Vagina (tissue), 2 donors: ENCODE measurements around the gene LORICRIN. TPM values are rescaled to one million over a fixed set of nuclear protein-coding genes. Genes with fewer than 3 reads are reported as not detected.

ENCODE experiments used
- DNase-seq, 2 donors: peaks; one replicate each; pipeline ENCODE4 v3.0.0-alpha.2; 2017; ENCODE audit errors: extremely low spot score in 2 of 2
- H3K27ac ChIP-seq: fragments of 200-600 bp; sonication (generic); one replicate; pipeline ENCODE4 v1.5.1; 2019
- H3K27me3 ChIP-seq: fragments of 200-600 bp; sonication (generic); one replicate; pipeline ENCODE4 v1.5.1; 2019
- H3K36me3 ChIP-seq, 2 donors: fragments of 200-600 bp; sonication (generic); one replicate each; pipeline ENCODE4 v1.5.1; 2017 to 2019
- H3K4me1 ChIP-seq: fragments of 200-600 bp; sonication (generic); one replicate; pipeline ENCODE4 v1.5.1; 2019
- H3K4me3 ChIP-seq, 2 donors: fragments of 200-600 bp; sonication (generic); 1 replicate in 1 of 2; 2 replicates in 1 of 2; pipeline ENCODE4 v1.5.1; 2016 to 2019
- H3K9me3 ChIP-seq: fragments of 200-600 bp; sonication (generic); one replicate; pipeline ENCODE4 v1.5.1; 2019
- POLR2A ChIP-seq, 2 donors: fragments of 450-650 bp; IDR thresholded peaks; one replicate each; pipeline ENCODE4 v1.6.1; 2017; ENCODE audit warnings: antibody characterized with exemption in 2 of 2, mild to moderate bottlenecking in 2 of 2, moderate library complexity in 2 of 2
- POLR2AphosphoS5 ChIP-seq, 2 donors: sonication (generic); formaldehyde crosslinking; IDR thresholded peaks; one replicate each; pipeline ENCODE4 v1.9.0; 2017; ENCODE audit warnings: antibody characterized with exemption in 2 of 2, mild to moderate bottlenecking in 2 of 2, low read depth in 1 of 2; ENCODE audit not compliant: insufficient read depth in 1 of 2
- intact Hi-C: fragments of 100-400 bp; cut with DNase I; formaldehyde crosslinking; loops from one replicate; pipeline ENCODE4 v1.15.1; 2023
- total RNA-seq: library from RNA; depleted of rRNA; stranded (reverse); fragments of >200 nt; gene quantifications from one replicate; pipeline ENCODE4 v1.2.3, GENCODE V29; 2016
- TF ChIP-seq, protein P1 (sequence below), 3 experiments: fragments of 450-650 bp in 2 of 3; fragments of 200-600 bp in 1 of 3; sonication (generic) in 1 of 3; IDR thresholded peaks; one replicate each; pipeline ENCODE4 v1.5.1; 2017 to 2019; ENCODE audit warnings: antibody characterized with exemption in 3 of 3, mild to moderate bottlenecking in 2 of 3, moderate library complexity in 2 of 3

The LORICRIN gene
- total RNA-seq, 1 donor from 2014 or later = not detected

DNA sequence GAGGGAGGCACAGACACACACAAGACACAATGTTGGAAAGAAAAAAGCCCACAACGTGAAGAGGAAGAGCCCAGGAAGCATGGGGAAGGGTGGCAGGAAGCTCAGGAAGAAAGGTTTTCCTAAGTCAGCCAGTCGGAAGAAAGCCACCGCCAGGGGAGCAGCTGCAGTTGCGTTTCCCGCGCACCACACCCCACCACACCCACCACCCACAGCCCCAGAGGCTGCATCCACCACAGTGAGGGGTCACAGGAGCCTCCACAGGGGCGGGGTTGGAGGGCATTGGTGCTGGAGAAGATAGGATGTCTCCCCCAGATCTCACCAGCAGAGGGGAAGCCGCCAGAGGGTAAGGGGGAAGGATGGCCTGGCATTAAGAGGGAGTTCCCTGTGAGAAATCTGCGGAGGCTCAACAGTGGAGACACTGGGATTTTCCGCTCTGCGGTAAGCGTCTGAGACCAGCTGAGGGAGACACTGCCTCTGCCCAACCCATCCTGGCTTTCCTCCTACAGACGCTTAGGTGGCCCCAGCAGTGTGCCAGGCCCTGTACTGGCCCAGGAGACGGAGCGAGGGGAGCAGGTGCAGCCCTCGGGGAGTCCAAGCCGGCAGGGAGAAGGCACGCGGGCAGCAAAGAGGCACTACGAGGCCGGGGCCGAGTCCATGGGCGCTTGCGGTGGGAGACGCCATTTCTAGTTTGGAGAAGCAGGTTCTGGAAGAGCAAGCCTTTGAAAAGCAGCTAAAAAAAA, 33.4 kb downstream of the LORICRIN start:
- Histone ChIP-seq H3K36me3 (no peaks in the 10 kb centered on the region), H3K27ac (peak overlapping the region; percentile 14), H3K4me1 (peaks cover 5% of the 10 kb centered on the region), H3K4me3 (no peak overlapping the region), H3K27me3 (no peaks in the 10 kb centered on the region), H3K9me3 (no peaks in the 10 kb centered on the region)
- no peak for DNase-seq
- TF ChIP-seq POLR2A (IDR thresholded peaks at IDR 0.05) = no peak
- TF ChIP-seq POLR2AphosphoS5 (IDR thresholded peaks at IDR 0.05; ENCODE audit: insufficient read depth in 1 of 2, low read depth in 1 of 2) = peak in 1 of 2 donors; percentile 20
- intact Hi-C loops = no loop called here

DNA sequence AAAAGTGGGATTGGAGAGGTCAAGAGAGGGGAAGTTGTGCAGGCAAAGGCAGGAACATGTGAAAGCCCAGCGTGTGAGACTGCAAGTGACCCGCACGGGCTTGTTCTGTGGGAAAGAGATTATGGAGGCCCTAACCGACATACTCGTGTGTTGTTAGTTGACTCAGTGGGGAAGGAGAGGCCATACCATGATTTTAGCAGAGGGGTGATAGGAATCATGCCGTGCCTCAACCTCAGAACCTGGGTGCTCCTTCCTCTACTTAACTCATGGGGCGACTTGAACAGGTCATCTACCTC, 33.9 kb downstream of the LORICRIN start:
- H3K27ac ChIP-seq = peak overlapping the region; percentile 14
- no peaks in the 10 kb centered on the region for H3K27me3 ChIP-seq
- TF ChIP-seq POLR2AphosphoS5 (IDR thresholded peaks at IDR 0.05; ENCODE audit: insufficient read depth in 1 of 2, low read depth in 1 of 2) (no peak), POLR2A (IDR thresholded peaks at IDR 0.05) (no peak)
- TF ChIP-seq, protein P1, sequence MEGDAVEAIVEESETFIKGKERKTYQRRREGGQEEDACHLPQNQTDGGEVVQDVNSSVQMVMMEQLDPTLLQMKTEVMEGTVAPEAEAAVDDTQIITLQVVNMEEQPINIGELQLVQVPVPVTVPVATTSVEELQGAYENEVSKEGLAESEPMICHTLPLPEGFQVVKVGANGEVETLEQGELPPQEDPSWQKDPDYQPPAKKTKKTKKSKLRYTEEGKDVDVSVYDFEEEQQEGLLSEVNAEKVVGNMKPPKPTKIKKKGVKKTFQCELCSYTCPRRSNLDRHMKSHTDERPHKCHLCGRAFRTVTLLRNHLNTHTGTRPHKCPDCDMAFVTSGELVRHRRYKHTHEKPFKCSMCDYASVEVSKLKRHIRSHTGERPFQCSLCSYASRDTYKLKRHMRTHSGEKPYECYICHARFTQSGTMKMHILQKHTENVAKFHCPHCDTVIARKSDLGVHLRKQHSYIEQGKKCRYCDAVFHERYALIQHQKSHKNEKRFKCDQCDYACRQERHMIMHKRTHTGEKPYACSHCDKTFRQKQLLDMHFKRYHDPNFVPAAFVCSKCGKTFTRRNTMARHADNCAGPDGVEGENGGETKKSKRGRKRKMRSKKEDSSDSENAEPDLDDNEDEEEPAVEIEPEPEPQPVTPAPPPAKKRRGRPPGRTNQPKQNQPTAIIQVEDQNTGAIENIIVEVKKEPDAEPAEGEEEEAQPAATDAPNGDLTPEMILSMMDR (IDR thresholded peaks at IDR 0.05) = no peak
- no peak overlapping the region for H3K4me3 ChIP-seq
- H3K4me1 ChIP-seq = peaks cover 5% of the 10 kb centered on the region
- no peaks in the 10 kb centered on the region for H3K9me3 ChIP-seq
- no peaks in the 10 kb centered on the region for H3K36me3 ChIP-seq
- no peak for DNase-seq
- intact Hi-C loops = no loop called here

DNA sequence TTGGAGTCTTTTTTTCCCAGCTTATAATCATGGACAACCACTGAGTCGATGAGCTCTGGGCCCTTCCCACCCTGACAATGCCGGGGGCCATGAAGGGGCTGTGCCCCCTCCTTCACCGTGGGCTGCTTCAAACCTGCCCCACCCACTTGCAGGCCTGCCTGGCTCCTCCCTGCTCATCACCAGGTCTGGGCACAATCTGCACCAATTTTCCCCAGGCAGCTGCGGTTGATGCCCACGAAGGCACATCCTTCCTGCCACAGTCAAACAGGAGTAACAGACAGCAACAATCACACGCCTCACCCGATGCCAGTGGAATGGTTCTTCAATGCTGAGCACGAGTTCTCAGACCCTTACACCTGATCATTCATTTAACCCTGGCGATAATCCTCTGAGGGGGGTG, 34.4 kb downstream of the LORICRIN start:
- Histone ChIP-seq H3K9me3 (no peaks in the 10 kb centered on the region), H3K4me1 (peaks cover 5% of the 10 kb centered on the region), H3K27me3 (no peaks in the 10 kb centered on the region), H3K36me3 (no peaks in the 10 kb centered on the region), H3K4me3 (no peak overlapping the region), H3K27ac (peak overlapping the region; percentile 14)
- intact Hi-C loops = no loop called here
- TF ChIP-seq, protein P1 (IDR thresholded peaks at IDR 0.05) = no peak
- TF ChIP-seq POLR2AphosphoS5 (IDR thresholded peaks at IDR 0.05; ENCODE audit: insufficient read depth in 1 of 2, low read depth in 1 of 2) = no peak
- TF ChIP-seq POLR2A (IDR thresholded peaks at IDR 0.05) = no peak
- DNase-seq = peak in 1 of 2 donors; percentile 77

DNA sequence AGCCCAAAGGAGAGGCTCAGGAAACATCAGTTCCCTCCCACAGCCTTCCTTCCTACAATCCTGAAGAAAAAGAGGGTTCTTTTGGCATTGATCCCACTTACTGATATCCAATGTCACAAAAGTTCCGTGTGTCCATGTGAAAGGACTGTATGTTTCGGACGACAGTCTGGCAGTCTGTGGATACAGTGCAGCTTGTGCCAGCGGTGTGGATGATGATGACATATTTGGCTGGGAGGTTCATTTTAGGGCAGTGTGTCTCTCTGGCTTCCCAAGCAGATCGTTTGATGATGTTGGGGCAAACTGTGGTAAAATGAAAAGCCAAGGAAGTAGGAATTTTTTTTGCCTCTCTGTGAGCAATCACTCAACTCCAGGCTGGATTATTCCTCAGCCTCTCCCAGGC, 42.8 kb downstream of the LORICRIN start:
- TF ChIP-seq, protein P1 (IDR thresholded peaks at IDR 0.05) = no peak
- TF ChIP-seq POLR2AphosphoS5 (IDR thresholded peaks at IDR 0.05; ENCODE audit: insufficient read depth in 1 of 2, low read depth in 1 of 2) = no peak
- no peaks in the 10 kb centered on the region for H3K36me3 ChIP-seq
- intact Hi-C loops = no loop called here
- peak in 1 of 2 donors; percentile 65 for DNase-seq
- H3K4me1 ChIP-seq = no peaks in the 10 kb centered on the region
- no peak overlapping the region for H3K27ac ChIP-seq
- H3K27me3 ChIP-seq = no peaks in the 10 kb centered on the region
- H3K9me3 ChIP-seq = no peaks in the 10 kb centered on the region
- H3K4me3 ChIP-seq = no peak overlapping the region

DNA sequence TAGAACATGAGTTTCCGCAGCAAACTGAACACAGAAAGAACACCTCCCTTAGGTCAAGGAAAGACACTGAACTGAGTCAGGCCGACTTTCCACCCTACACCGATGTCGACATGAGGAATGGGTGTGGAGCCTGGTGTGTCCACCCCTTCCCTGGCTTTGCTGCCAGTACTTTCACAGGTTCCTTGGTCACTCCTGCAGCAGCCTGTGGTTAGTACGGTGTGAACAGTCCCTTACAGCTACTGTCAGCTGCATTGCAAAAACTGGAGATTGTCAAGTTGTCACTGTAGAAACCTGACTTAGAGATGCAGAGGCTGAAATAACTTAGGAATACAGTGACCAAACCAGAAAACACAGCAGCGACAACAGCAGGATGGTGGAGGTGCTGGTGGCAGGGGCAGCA, 46.2 kb downstream of the LORICRIN start:
- Histone ChIP-seq H3K4me3 (no peak overlapping the region), H3K36me3 (no peaks in the 10 kb centered on the region), H3K27me3 (no peaks in the 10 kb centered on the region), H3K27ac (no peak overlapping the region), H3K4me1 (no peaks in the 10 kb centered on the region), H3K9me3 (no peaks in the 10 kb centered on the region)
- DNase-seq = peak in 1 of 2 donors; percentile 64
- no peak for TF ChIP-seq POLR2A (IDR thresholded peaks at IDR 0.05)
- intact Hi-C loops = no loop called here
